Suprapubic skin (tissue), 4 donors: ENCODE data around the gene BLVRB.

Source experiments
- EP300 ChIP-seq: sonication (generic); formaldehyde crosslinking; IDR thresholded peaks from one replicate; pipeline ENCODE4 v1.6.1; 2017; ENCODE audit warnings: antibody characterized with exemption
- POLR2AphosphoS5 ChIP-seq, 3 donors: sonication (generic); formaldehyde crosslinking; IDR thresholded peaks; one replicate each; pipeline ENCODE4 v1.6.1; 2017; ENCODE audit warnings: antibody characterized with exemption in 3 of 3
- TF ChIP-seq, protein P1 (sequence below), 2 donors: fragments of 200-600 bp in 1 of 2; fragments of 450-650 bp in 1 of 2; sonication (generic) in 1 of 2; IDR thresholded peaks; one replicate each; pipeline ENCODE4 v1.5.1; 2016 to 2019; ENCODE audit warnings: antibody characterized with exemption in 2 of 2, mild to moderate bottlenecking in 1 of 2, moderate library complexity in 1 of 2

GRCh38 chr19:40460185-40460584 lies 5.4 kb downstream of the BLVRB start:
- TF ChIP-seq, protein P1, sequence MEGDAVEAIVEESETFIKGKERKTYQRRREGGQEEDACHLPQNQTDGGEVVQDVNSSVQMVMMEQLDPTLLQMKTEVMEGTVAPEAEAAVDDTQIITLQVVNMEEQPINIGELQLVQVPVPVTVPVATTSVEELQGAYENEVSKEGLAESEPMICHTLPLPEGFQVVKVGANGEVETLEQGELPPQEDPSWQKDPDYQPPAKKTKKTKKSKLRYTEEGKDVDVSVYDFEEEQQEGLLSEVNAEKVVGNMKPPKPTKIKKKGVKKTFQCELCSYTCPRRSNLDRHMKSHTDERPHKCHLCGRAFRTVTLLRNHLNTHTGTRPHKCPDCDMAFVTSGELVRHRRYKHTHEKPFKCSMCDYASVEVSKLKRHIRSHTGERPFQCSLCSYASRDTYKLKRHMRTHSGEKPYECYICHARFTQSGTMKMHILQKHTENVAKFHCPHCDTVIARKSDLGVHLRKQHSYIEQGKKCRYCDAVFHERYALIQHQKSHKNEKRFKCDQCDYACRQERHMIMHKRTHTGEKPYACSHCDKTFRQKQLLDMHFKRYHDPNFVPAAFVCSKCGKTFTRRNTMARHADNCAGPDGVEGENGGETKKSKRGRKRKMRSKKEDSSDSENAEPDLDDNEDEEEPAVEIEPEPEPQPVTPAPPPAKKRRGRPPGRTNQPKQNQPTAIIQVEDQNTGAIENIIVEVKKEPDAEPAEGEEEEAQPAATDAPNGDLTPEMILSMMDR (IDR thresholded peaks at IDR 0.05) = no peak
- TF ChIP-seq EP300 (no peak), POLR2AphosphoS5 (IDR thresholded peaks at IDR 0.05) (no peak)
